GM23338 (cell line): Measurements from ENCODE around the gene TSC22D2. TPM values are rescaled to one million over a fixed set of nuclear protein-coding genes. Genes with fewer than 3 reads are reported as not detected.

Source experiments
- ATAC-seq: fragments of 200-7000 bp; cut with Tn5 transposase; 3 replicates; pipeline ENCODE4 v1.9.1; 2020
- DNase-seq: peaks from one replicate; pipeline ENCODE4 v3.0.0-alpha.2; 2015; ENCODE audit warnings: low spot score
- H2AFZ ChIP-seq: fragments of 200-600 bp; sonication (generic); 2 replicates; pipeline ENCODE4 v1.8.0; 2016; ENCODE audit warnings: antibody characterized with exemption, mild to moderate bottlenecking, moderate library complexity
- H3F3A ChIP-seq: fragments of 200-600 bp; sonication (generic); replicated peaks from 2 replicates; pipeline ENCODE4 v1.8.0; 2017; ENCODE audit warnings: antibody characterized with exemption, mixed run types, low read depth
- H3K27ac ChIP-seq: fragments of 200-600 bp; sonication (generic); 2 replicates; pipeline ENCODE4 v1.6.1; 2016; ENCODE audit warnings: low read depth
- H3K27me3 ChIP-seq: fragments of 200-600 bp; sonication (generic); 2 replicates; pipeline ENCODE4 v1.8.0; 2016; ENCODE audit warnings: mild to moderate bottlenecking, mixed run types, moderate library complexity; ENCODE audit not compliant: insufficient read depth
- H3K36me3 ChIP-seq: fragments of 200-600 bp; sonication (generic); 2 replicates; pipeline ENCODE4 v1.8.0; 2016; ENCODE audit warnings: mild to moderate bottlenecking; ENCODE audit not compliant: insufficient read depth
- H3K4me1 ChIP-seq: fragments of 200-600 bp; sonication (generic); 2 replicates; pipeline ENCODE4 v1.8.0; 2016; ENCODE audit warnings: mild to moderate bottlenecking, moderate library complexity; ENCODE audit not compliant: insufficient read depth
- H3K4me2 ChIP-seq: fragments of 200-600 bp; sonication (generic); 2 replicates; pipeline ENCODE4 v1.7.1; 2017; ENCODE audit warnings: mixed run types
- H3K4me3 ChIP-seq: fragments of 200-600 bp; sonication (generic); 2 replicates; pipeline ENCODE4 v1.6.1; 2016; ENCODE audit warnings: mixed run types
- H3K79me2 ChIP-seq: fragments of 200-600 bp; sonication (generic); replicated peaks from 2 replicates; pipeline ENCODE4 v1.8.0; 2017; ENCODE audit warnings: mild to moderate bottlenecking; ENCODE audit not compliant: insufficient read depth
- H3K9me2 ChIP-seq: fragments of 200-600 bp; sonication (generic); 2 replicates; pipeline ENCODE4 v1.8.0; 2017; ENCODE audit not compliant: insufficient read depth
- H4K20me1 ChIP-seq: fragments of 200-600 bp; sonication (generic); replicated peaks from 2 replicates; pipeline ENCODE4 v1.8.0; 2017; ENCODE audit warnings: mild to moderate bottlenecking; ENCODE audit not compliant: insufficient read depth
- H3K27ac Mint-ChIP-seq: 2 replicates; pipeline ENCODE4 v1.8.0; 2020; ENCODE audit warnings: inconsistent platforms, mild to moderate bottlenecking, moderate library complexity, mixed read lengths
- H3K27me3 Mint-ChIP-seq: 3 replicates; pipeline ENCODE4 v1.8.0; 2022; ENCODE audit warnings: low read depth, mild to moderate bottlenecking, moderate library complexity, mixed read lengths, inconsistent platforms; ENCODE audit not compliant: insufficient read depth, poor library complexity
- H3K36me3 Mint-ChIP-seq: 3 replicates; pipeline ENCODE4 v1.8.0; 2021; ENCODE audit warnings: low read depth, mild to moderate bottlenecking, inconsistent platforms, moderate library complexity, mixed read lengths
- H3K4me1 Mint-ChIP-seq: 3 replicates; pipeline ENCODE4 v1.8.0; 2020; ENCODE audit warnings: mild to moderate bottlenecking, inconsistent platforms, mixed read lengths
- H3K4me3 Mint-ChIP-seq: 3 replicates; pipeline ENCODE4 v1.8.0; 2021; ENCODE audit warnings: moderate library complexity, mild to moderate bottlenecking, inconsistent platforms, mixed read lengths
- H3K9me3 Mint-ChIP-seq: 3 replicates; pipeline ENCODE4 v1.8.0; 2020; ENCODE audit warnings: moderate library complexity, mild to moderate bottlenecking, inconsistent platforms, mixed read lengths
- CREB1 ChIP-seq: fragments of 250-450 bp; sonication (Bioruptor Pico); IDR thresholded peaks from 2 replicates; pipeline ENCODE4 v1.5.0; 2020; ENCODE audit warnings: low read depth, mild to moderate bottlenecking, moderate library complexity
- EZH2 ChIP-seq: fragments of 200-600 bp; sonication (generic); IDR thresholded peaks from one replicate; pipeline ENCODE4 v1.8.0; 2017; ENCODE audit warnings: antibody characterized with exemption, mild to moderate bottlenecking, low read depth; ENCODE audit not compliant: unreplicated experiment
- EZH2phosphoT487 ChIP-seq: fragments of 200-600 bp; sonication (generic); IDR thresholded peaks from one replicate; pipeline ENCODE4 v1.8.1; 2018; ENCODE audit warnings: antibody characterized with exemption; ENCODE audit not compliant: unreplicated experiment
- JUNB ChIP-seq: IDR thresholded peaks from one replicate; pipeline ENCODE4 v1.6.1; 2016; ENCODE audit warnings: antibody characterized with exemption; ENCODE audit not compliant: unreplicated experiment
- NANOG ChIP-seq: IDR thresholded peaks from 2 replicates; pipeline ENCODE4 v1.6.1; 2016; ENCODE audit warnings: antibody characterized with exemption, borderline replicate concordance
- POLR2AphosphoS5 ChIP-seq: IDR thresholded peaks from 2 replicates; pipeline ENCODE4 v1.6.1; 2016; ENCODE audit warnings: antibody characterized with exemption, low read depth
- STAT1 ChIP-seq: IDR thresholded peaks from one replicate; pipeline ENCODE4 v1.6.1; 2016; ENCODE audit warnings: antibody characterized with exemption; ENCODE audit not compliant: unreplicated experiment
- ZNF114 ChIP-seq: fragments of 250-450 bp; sonication (Bioruptor Pico); IDR thresholded peaks from 2 replicates; pipeline ENCODE4 v1.5.0; 2020; ENCODE audit warnings: mild to moderate bottlenecking, moderate library complexity
- ZNF331 ChIP-seq: fragments of 250-450 bp; sonication (Bioruptor Pico); IDR thresholded peaks from 2 replicates; pipeline ENCODE4 v1.5.0; 2020; ENCODE audit warnings: low read depth, mild to moderate bottlenecking, moderate library complexity
- polyA plus RNA-seq: library from polyadenylated mRNA; unstranded; fragments of >200 nt; fragmentation: Nextera tagmentation; extraction: Ambion mirVana; gene quantifications from 2 replicates; pipeline ENCODE4 v1.2.1, GENCODE V29; 2016
- total RNA-seq: library from RNA; depleted of rRNA; stranded (reverse); fragments of >200 nt; shearing (Covaris generic); gene quantifications from 2 replicates; pipeline ENCODE4 v1.2.3, GENCODE V29; 2014
- TF ChIP-seq, protein P1 (sequence below), 2 experiments: fragments of 200-600 bp in 1 of 2; sonication (generic) in 1 of 2; conservative IDR thresholded peaks; 2 replicates each; pipeline versions ENCODE4 v1.5.1 to v1.6.1; 2016 to 2017; ENCODE audit warnings: antibody characterized with exemption in 2 of 2, low read depth in 2 of 2, mild to moderate bottlenecking in 2 of 2, moderate library complexity in 1 of 2
- TF ChIP-seq, protein P2 (sequence below): fragments of 250-450 bp; sonication (Bioruptor Pico); IDR thresholded peaks from 2 replicates; pipeline ENCODE4 v1.5.0; 2020; ENCODE audit warnings: mild to moderate bottlenecking, moderate library complexity

TSC22D2 gene
- total and polyA plus RNA-seq, 2 experiments from 2014 or later: 18.6 to 34.2 TPM

DNA sequence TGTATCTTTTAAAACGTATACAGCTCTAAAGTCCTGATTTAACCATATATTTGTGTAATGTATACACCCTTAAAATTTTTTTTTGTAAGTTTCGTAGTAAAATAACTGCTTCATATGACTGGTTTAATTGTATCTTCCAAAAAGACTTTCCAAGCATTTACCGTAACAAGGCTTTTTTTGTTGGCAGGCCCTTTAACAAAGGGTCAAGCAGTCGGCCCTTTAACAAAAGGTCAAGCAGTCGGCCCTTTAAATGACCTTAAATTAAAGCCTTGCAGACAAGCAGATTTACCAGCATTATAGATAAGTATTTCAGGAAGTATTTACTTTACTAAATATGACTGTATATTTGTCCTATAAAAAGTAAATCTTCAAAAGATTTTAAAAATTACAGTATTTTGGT lies 28.1 kb downstream of the TSC22D2 start:
- TF ChIP-seq STAT1 (no peak), JUNB (no peak)
- TF ChIP-seq, protein P1, sequence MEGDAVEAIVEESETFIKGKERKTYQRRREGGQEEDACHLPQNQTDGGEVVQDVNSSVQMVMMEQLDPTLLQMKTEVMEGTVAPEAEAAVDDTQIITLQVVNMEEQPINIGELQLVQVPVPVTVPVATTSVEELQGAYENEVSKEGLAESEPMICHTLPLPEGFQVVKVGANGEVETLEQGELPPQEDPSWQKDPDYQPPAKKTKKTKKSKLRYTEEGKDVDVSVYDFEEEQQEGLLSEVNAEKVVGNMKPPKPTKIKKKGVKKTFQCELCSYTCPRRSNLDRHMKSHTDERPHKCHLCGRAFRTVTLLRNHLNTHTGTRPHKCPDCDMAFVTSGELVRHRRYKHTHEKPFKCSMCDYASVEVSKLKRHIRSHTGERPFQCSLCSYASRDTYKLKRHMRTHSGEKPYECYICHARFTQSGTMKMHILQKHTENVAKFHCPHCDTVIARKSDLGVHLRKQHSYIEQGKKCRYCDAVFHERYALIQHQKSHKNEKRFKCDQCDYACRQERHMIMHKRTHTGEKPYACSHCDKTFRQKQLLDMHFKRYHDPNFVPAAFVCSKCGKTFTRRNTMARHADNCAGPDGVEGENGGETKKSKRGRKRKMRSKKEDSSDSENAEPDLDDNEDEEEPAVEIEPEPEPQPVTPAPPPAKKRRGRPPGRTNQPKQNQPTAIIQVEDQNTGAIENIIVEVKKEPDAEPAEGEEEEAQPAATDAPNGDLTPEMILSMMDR (conservative IDR thresholded peaks at IDR 0.05; ENCODE audit: low read depth in 2 of 2): no peak
- Mint-ChIP-seq H3K36me3 (no peaks in the 10 kb centered on the region), H3K27ac (no peak overlapping the region), H3K27me3 (no peaks in the 10 kb centered on the region), H3K4me1 (peaks cover 17% of the 10 kb centered on the region; the same call in 2 of the 3 replicates), H3K9me3 (no peaks in the 10 kb centered on the region), H3K4me3 (no peak overlapping the region)
- peaks cover 5% of the 10 kb centered on the region; the same call in 1 of the 2 replicates for H4K20me1 ChIP-seq
- H3K9me2 ChIP-seq: no peaks in the 10 kb centered on the region
- DNase-seq (peak; percentile 43), ATAC-seq (peak; percentile 50; the same call in 2 of the 3 replicates)
- H3F3A ChIP-seq: no peaks in the 10 kb centered on the region
- no peak overlapping the region for H3K4me2 ChIP-seq
- H3K36me3 ChIP-seq: no peaks in the 10 kb centered on the region
- no peak overlapping the region for H3K27ac ChIP-seq
- H2AFZ ChIP-seq: no peak overlapping the region
- no peaks in the 10 kb centered on the region for H3K27me3 ChIP-seq
- H3K4me3 ChIP-seq: no peak overlapping the region
- peaks cover 16% of the 10 kb centered on the region for H3K4me1 ChIP-seq
- peaks cover 74% of the 10 kb centered on the region for H3K79me2 ChIP-seq

DNA sequence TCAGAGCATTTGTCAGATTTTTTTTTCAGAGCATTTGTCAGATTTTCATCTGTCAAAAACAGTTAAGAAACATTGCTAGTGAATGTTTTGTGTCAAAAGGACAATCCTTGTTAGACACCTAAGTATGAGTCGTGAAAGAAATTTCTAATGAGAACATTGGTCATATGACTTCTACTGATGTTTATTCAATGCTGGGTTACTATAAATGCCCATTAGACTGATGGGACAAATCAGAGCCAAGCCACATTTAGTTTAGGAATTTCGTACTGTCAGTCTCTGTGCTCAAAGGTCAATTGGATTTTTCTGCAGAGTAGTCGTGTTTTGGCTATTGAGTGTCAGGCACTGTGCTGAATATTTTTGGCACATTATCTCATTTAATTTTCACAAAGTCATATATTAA lies 31.6 kb downstream of the TSC22D2 start:
- Histone ChIP-seq H3K27ac (no peak overlapping the region), H3K4me1 (peaks cover 16% of the 10 kb centered on the region), H3K27me3 (no peaks in the 10 kb centered on the region), H3K4me2 (no peak overlapping the region), H3K79me2 (peaks cover 50% of the 10 kb centered on the region), H3K4me3 (no peak overlapping the region), H2AFZ (no peak overlapping the region), H4K20me1 (no peaks in the 10 kb centered on the region), H3K9me2 (no peaks in the 10 kb centered on the region), H3F3A (no peaks in the 10 kb centered on the region), H3K36me3 (no peaks in the 10 kb centered on the region)
- DNase-seq: no peak
- H3K4me1 Mint-ChIP-seq: peaks cover 10% of the 10 kb centered on the region
- no peak overlapping the region for H3K4me3 Mint-ChIP-seq
- H3K36me3 Mint-ChIP-seq: peaks cover 7% of the 10 kb centered on the region; the same call in 2 of the 3 replicates
- no peaks in the 10 kb centered on the region for H3K9me3 Mint-ChIP-seq
- no peaks in the 10 kb centered on the region for H3K27me3 Mint-ChIP-seq
- ATAC-seq: no peak
- H3K27ac Mint-ChIP-seq: no peak overlapping the region
- TF ChIP-seq ZNF331 (CRISPR knock-in tag) (no peak), ZNF114 (no peak), STAT1 (no peak), NANOG (no peak), POLR2AphosphoS5 (no peak), EZH2phosphoT487 (no peak), EZH2 (no peak), CREB1 (CRISPR knock-in tag) (no peak)
- TF ChIP-seq, protein P2, sequence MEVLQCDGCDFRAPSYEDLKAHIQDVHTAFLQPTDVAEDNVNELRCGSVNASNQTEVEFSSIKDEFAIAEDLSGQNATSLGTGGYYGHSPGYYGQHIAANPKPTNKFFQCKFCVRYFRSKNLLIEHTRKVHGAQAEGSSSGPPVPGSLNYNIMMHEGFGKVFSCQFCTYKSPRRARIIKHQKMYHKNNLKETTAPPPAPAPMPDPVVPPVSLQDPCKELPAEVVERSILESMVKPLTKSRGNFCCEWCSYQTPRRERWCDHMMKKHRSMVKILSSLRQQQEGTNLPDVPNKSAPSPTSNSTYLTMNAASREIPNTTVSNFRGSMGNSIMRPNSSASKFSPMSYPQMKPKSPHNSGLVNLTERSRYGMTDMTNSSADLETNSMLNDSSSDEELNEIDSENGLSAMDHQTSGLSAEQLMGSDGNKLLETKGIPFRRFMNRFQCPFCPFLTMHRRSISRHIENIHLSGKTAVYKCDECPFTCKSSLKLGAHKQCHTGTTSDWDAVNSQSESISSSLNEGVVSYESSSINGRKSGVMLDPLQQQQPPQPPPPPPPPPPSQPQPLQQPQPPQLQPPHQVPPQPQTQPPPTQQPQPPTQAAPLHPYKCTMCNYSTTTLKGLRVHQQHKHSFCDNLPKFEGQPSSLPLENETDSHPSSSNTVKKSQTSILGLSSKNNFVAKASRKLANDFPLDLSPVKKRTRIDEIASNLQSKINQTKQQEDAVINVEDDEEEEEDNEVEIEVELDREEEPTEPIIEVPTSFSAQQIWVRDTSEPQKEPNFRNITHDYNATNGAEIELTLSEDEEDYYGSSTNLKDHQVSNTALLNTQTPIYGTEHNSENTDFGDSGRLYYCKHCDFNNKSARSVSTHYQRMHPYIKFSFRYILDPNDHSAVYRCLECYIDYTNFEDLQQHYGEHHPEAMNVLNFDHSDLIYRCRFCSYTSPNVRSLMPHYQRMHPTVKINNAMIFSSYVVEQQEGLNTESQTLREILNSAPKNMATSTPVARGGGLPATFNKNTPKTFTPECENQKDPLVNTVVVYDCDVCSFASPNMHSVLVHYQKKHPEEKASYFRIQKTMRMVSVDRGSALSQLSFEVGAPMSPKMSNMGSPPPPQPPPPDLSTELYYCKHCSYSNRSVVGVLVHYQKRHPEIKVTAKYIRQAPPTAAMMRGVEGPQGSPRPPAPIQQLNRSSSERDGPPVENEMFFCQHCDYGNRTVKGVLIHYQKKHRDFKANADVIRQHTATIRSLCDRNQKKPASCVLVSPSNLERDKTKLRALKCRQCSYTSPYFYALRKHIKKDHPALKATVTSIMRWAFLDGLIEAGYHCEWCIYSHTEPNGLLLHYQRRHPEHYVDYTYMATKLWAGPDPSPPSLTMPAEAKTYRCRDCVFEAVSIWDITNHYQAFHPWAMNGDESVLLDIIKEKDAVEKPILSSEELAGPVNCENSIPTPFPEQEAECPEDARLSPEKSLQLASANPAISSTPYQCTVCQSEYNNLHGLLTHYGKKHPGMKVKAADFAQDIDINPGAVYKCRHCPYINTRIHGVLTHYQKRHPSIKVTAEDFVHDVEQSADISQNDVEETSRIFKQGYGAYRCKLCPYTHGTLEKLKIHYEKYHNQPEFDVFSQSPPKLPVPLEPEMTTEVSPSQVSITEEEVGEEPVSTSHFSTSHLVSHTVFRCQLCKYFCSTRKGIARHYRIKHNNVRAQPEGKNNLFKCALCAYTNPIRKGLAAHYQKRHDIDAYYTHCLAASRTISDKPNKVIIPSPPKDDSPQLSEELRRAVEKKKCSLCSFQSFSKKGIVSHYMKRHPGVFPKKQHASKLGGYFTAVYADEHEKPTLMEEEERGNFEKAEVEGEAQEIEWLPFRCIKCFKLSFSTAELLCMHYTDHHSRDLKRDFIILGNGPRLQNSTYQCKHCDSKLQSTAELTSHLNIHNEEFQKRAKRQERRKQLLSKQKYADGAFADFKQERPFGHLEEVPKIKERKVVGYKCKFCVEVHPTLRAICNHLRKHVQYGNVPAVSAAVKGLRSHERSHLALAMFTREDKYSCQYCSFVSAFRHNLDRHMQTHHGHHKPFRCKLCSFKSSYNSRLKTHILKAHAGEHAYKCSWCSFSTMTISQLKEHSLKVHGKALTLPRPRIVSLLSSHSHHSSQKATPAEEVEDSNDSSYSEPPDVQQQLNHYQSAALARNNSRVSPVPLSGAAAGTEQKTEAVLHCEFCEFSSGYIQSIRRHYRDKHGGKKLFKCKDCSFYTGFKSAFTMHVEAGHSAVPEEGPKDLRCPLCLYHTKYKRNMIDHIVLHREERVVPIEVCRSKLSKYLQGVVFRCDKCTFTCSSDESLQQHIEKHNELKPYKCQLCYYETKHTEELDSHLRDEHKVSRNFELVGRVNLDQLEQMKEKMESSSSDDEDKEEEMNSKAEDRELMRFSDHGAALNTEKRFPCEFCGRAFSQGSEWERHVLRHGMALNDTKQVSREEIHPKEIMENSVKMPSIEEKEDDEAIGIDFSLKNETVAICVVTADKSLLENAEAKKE (CRISPR knock-in tag): no peak
- TF ChIP-seq, protein P1 (conservative IDR thresholded peaks at IDR 0.05; ENCODE audit: low read depth in 2 of 2): no peak
